ENCODE measurements around the gene C1orf35.
A peak's percentile ranks its signal among the peaks of the same experiment; 100 is the strongest.

Gene C1orf35

GRCh38 chr1:228063251-228064191, 39.6 kb downstream of the C1orf35 start:
- no peak for DNase-seq (ENCODE audit: low read depth)

DNA sequence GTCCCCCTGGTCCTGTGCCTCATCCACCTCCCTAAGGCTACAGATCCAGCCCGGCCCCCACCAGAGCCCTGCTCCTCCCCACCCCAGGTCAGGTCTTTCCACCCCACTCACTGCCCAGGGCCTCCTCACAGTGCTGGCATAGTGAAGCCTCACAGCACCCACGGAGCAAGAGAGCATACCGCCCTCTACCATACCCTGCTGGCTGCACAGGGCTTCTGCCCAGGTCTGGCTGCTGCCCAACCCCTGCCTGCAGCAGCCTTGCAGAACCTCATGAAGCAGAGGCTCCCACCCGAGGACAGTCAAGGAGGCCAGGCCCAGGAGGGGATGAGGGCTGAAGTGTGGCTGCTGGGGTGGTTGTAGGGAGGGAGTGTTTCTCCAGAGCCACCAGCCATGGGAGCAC, 40.3 kb downstream of the C1orf35 start:
- DNase-seq (ENCODE audit: low read depth) = no peak

DNA sequence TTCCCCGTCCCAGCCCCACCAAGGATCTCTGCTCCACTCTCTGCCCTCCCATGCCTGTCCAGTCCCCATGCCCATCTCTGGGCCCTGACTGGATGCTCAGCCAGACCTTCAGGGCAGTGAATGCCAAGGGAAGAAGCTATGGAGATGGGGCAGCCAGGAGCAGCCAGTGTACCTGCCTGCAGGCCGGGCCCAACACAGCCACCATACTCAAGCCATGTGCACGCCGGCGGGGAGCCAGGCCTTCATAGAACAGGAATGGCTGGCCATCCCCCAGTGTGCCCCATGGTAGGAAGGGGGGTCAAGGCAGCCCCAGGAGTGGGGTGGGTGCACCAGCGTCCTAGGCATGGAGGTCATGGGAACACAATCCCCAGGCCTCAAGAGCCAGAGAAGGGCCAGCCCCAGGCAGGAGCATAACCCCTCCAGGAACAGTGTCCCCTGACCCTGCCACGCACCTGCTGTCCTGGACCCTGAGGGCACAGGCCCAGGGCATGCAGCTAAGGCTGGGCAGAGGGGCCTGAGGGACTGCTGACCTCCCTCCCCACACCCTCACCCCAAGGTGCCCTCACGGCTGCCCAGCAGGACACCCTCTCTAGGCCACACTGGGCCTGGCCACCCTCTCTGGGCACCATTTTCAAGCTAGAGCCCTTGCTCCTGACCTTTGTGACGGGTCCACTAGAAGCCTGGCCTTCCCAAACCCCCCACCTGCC, 40.9 kb downstream of the C1orf35 start:
- DNase-seq (ENCODE audit: low read depth) = no peak

- no peak for DNase-seq (ENCODE audit: low read depth)
Observed at GRCh38 chr1:228061411-228062084, 41.6 kb downstream of the C1orf35 start.

DNA sequence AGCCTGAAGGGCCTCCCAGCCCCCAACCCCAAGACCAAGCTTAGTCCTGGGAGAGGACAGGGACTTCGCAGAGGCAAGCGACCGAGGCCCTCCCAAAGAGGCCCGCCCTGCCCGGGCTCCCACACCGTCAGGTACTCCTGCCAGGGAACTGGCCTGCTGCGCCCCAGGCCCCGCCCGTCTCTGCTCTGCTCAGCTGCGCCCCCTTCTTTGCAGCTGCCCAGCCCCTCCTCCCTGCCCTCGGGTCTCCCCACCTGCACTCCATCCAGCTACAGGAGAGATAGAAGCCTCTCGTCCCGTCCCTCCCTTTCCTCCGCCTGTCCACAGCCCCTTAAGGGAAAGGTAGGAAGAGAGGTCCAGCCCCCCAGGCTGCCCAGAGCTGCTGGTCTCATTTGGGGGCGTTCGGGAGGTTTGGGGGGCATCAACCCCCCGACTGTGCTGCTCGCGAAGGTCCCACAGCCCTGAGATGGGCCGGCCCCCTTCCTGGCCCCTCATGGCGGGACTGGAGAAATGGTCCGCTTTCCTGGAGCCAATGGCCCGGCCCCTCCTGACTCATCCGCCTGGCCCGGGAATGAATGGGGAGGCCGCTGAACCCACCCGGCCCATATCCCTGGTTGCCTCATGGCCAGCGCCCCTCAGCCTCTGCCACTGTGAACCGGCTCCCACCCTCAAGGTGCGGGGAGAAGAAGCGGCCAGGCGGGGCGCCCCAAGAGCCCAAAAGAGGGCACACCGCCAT, 42.5 kb downstream of the C1orf35 start:
- peak; percentile 51 for DNase-seq (ENCODE audit: low read depth)

DNA sequence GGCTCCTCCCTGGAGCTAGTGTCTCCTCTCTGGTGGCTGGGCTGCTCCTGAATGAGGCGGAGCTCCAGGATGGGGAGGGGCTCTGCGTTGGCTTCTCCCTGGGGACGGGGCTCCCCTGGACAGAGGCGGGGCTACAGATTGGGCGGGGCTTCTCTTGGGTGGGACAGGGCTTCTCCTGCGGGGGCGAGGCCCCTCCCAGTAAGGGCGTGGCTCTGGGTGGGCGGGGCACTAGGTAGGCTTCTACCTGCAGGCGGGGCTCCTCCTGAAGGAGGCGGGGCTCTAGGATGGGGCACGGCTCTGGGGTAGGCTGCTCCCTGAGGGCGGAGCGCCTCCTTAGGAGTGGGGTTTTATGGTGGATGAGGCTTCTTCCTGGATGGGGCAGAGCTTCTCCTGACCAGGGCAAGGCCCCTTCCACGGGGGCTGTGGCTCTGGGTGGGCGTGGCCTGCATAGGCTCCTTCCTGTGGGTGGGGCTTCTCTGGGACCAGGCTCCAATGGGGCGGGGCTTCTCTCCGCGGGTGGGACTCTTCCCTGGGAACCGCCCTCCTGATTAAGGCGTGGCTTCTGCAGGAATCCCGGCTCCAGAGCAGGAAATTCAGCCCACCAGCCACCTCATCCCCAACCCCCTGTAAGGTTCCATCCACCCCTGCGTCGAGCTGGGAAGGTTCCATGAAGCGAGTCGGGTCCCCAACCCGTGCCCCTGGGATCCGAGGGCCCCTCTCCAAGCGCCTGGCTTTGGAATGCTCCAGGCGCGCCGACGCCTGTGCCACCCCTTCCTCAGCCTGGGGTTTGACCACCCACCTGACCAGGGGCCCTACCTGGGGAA, 43.3 kb downstream of the C1orf35 start:
- DNase-seq (ENCODE audit: low read depth) = peak; percentile 55

GRCh38 chr1:228058949-228059633, 44.0 kb downstream of the C1orf35 start:
- no peak for DNase-seq (ENCODE audit: low read depth)

GRCh38 chr1:228058172-228058948, 44.8 kb downstream of the C1orf35 start:
- DNase-seq (ENCODE audit: low read depth) = no peak

All from ELR (cell line).